Measurements from ENCODE around the gene N4BP3. TPM values are rescaled to one million over a fixed set of nuclear protein-coding genes. Genes with fewer than 3 reads are reported as not detected.

Gene N4BP3
- total RNA-seq, 6 donors from 2014 or later, result 3.2 to 12.6 (median 5.8) TPM

GRCh38 chr5:178112545-178112944, 787 bp upstream of the N4BP3 start:
- Histone ChIP-seq H3K27ac (peak overlapping the region in 1 of 4 donors; percentile 79), H3K36me3 (no peaks in the 10 kb centered on the region), H3K27me3 (peaks cover 0 to 30% (median 17%) of the 10 kb centered on the region in 4 donors), H3K9me3 (no peaks in the 10 kb centered on the region), H3K4me3 (no peak overlapping the region), H3K4me1 (peaks cover 31 to 63% (median 47%) of the 10 kb centered on the region in 4 donors)
- 84 to 86% methylated on average over 5 of the region's 5 CpGs for WGBS, 2 donors
- TF ChIP-seq POLR2AphosphoS5 (IDR thresholded peaks at IDR 0.05) (no peak), POLR2A (IDR thresholded peaks at IDR 0.05) (no peak), CTCF (IDR thresholded peaks at IDR 0.05) (no peak), EP300 (IDR thresholded peaks at IDR 0.05) (no peak)
- DNase-seq (no peak), ATAC-seq (ENCODE audit: low FRiP score in 2 of 2) (no peak)

- H3K4me3 ChIP-seq, result peak overlapping the region; percentile 46 to 72 (median 69)
- TF ChIP-seq EP300 (IDR thresholded peaks at IDR 0.05) (no peak), POLR2AphosphoS5 (IDR thresholded peaks at IDR 0.05) (no peak), POLR2A (IDR thresholded peaks at IDR 0.05) (no peak), CTCF (IDR thresholded peaks at IDR 0.05) (no peak)
- peak in 1 of 2 donors; percentile 83 for DNase-seq
- peaks cover 0 to 30% (median 17%) of the 10 kb centered on the region in 4 donors for H3K27me3 ChIP-seq
- 0 to 1% methylated on average over 2 to 26 of the region's 41 CpGs for WGBS, 2 donors
- no peaks in the 10 kb centered on the region for H3K9me3 ChIP-seq
- no peak for ATAC-seq (ENCODE audit: low FRiP score in 2 of 2)
- peak overlapping the region; percentile 70 to 85 (median 75) for H3K27ac ChIP-seq
- H3K36me3 ChIP-seq, result no peaks in the 10 kb centered on the region
- H3K4me1 ChIP-seq, result peaks cover 29 to 64% (median 44%) of the 10 kb centered on the region in 4 donors
Measured at GRCh38 chr5:178113841-178114324, 551 bp downstream of the N4BP3 start.

GRCh38 chr5:178114325-178115135, 1.2 kb downstream of the N4BP3 start:
- H3K4me1 ChIP-seq, result peaks cover 24 to 59% (median 40%) of the 10 kb centered on the region in 4 donors
- peak overlapping the region; percentile 70 to 85 (median 75) for H3K27ac ChIP-seq
- H3K36me3 ChIP-seq, result no peaks in the 10 kb centered on the region
- WGBS, 2 donors, result 21 to 22% methylated on average over 19 to 22 of the region's 28 CpGs
- ATAC-seq (ENCODE audit: low FRiP score in 2 of 2) (no peak), DNase-seq (peak in 1 of 2 donors; percentile 56)
- H3K4me3 ChIP-seq, result peak overlapping the region; percentile 46 to 72 (median 69)
- TF ChIP-seq POLR2AphosphoS5 (IDR thresholded peaks at IDR 0.05), result no peak
- TF ChIP-seq CTCF (IDR thresholded peaks at IDR 0.05), result no peak
- TF ChIP-seq POLR2A (IDR thresholded peaks at IDR 0.05), result no peak
- no peak for TF ChIP-seq EP300 (IDR thresholded peaks at IDR 0.05)
- no peaks in the 10 kb centered on the region for H3K9me3 ChIP-seq
- H3K27me3 ChIP-seq, result peaks cover 0 to 30% (median 17%) of the 10 kb centered on the region in 4 donors

GRCh38 chr5:178115136-178115813, 1.9 kb downstream of the N4BP3 start:
- Histone ChIP-seq H3K4me3 (peak overlapping the region in 3 of 4 donors; percentile 69 to 72 (median 69)), H3K4me1 (peaks cover 24 to 60% (median 40%) of the 10 kb centered on the region in 4 donors), H3K36me3 (no peaks in the 10 kb centered on the region), H3K27ac (peak overlapping the region; percentile 48 to 85 (median 75)), H3K27me3 (peaks cover 0 to 30% (median 17%) of the 10 kb centered on the region in 4 donors), H3K9me3 (no peaks in the 10 kb centered on the region)
- DNase-seq (no peak), ATAC-seq (ENCODE audit: low FRiP score in 2 of 2) (no peak)
- TF ChIP-seq CTCF (IDR thresholded peaks at IDR 0.05), result no peak
- no peak for TF ChIP-seq POLR2A (IDR thresholded peaks at IDR 0.05)
- no peak for TF ChIP-seq POLR2AphosphoS5 (IDR thresholded peaks at IDR 0.05)
- no peak for TF ChIP-seq EP300 (IDR thresholded peaks at IDR 0.05)
- 55 to 57% methylated on average over 11 to 12 of the region's 12 CpGs for WGBS, 2 donors

Data from upper lobe of left lung (tissue), 6 donors.